Hematopoietic multipotent progenitor cell (in vitro differentiated cells): ENCODE results near the gene ZSCAN22. TPM values are rescaled to one million over a fixed set of nuclear protein-coding genes. Genes with fewer than 3 reads are reported as not detected.
"Not testable (repeated sequence)": the region's sequence is repeated elsewhere in the genome, so short reads cannot be mapped to it uniquely, and the experiment has no call there.

Experiments used
- DNase-seq, 3 donors: peaks; one replicate each; pipeline ENCODE4 v3.0.0-alpha.2; 2011 to 2015; ENCODE audit warnings: low read depth in 2 of 3, low spot score in 2 of 3
- total RNA-seq: library from RNA; depleted of rRNA; stranded (reverse); fragments of >200 nt; gene quantifications from one replicate; pipeline ENCODE4 v1.2.3, GENCODE V29; 2012

The ZSCAN22 gene
- total RNA-seq, 1 donor, result 3.0 TPM

DNA sequence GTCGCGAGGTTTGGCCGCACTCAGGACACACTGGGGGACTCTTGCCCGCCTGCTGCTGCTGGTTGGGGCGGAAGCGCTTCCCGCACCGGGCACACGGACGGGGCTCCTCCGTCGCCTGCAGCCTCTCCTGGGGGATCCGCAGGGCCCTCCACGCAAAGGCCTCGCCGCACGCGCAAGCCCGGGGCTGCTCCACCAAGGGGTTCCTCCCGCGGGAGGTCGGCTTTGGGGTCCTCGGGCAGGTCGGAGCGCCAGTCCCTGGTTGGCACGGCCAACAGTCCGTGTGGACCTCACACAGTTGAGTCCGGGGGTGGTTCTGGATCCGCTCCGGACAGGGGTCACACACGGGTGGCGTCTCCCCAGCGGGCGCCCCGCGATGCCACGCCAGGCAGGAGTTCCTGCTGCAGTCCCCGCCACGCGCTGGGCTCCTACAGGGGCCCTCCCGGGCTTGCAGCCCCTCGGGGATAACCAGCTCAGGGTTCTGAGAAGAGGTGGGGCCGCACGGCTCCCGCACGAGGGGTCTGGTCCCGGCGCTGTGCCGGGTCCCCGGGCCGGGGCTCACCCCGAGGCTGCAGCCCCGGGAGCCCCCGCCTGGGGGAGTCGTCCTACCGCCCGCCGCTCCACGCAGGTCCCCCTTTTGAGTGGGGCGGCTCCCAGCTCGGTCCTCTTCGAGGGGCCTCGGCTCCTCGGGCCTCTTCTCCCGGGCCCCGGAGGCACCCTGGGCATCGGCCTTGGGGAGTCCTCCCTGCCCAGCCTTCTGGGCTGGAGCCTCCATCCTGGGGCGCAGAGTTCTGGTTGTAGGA lies 42.0 kb downstream of the ZSCAN22 start:
- DNase-seq, result no peak

DNA sequence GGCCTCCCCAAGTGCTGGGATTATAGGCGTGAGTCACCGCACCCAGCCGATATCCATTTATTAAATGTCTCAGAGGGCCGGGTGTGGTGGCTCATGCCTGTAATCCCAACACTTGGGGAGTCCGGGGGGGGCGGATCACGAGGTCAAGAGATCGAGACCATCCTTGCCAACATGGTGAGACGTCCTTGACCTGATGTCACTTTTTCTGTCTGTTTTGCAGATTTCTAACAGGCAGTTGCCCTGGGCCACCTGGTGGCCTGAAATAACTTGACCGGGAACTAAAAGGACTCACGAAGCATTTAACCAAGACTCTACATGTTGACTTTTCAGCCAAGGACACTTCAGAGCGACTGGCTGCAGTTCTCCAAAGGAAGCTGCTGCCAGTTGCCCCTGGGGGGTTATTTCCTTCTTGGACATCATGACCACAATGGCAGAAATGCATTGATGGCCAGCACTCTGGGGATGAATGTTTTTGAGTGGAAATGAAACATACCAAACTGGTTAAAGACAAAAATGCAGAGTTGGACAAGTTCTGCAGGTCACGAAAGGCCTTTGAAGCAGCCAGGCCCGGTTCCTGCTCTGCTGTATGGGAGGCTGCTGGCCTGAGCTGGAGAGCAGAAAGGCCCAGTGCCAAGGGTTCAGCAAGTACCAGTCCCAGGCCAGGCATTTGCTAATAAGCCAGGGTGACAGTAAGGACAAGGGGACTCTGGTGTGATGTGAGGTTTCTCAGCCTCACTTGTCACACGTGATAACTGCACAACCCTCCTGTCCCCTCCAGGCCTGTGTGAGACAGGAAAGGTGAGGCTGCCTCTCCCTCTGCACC lies 45.7 kb downstream of the ZSCAN22 start:
- DNase-seq, result no peak

DNA sequence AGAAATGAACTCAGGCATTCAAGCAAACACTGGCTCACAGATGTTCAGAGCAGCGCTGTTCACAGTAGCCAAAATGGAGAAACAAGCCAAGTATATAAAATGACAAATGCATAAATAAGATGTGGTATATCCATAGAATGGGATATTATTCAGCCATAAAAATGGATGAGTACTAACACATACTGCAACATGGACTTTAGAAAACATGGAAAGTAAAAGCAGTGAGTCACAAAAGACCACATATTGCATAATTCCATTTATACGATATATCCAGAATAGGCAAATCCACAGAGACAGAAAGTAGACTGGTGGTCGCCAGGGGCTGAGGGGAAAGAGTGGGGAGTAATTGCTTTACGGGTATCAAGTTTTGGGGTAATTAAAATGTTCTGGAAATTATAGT lies 47.4 kb downstream of the ZSCAN22 start:
- no peak for DNase-seq

DNA sequence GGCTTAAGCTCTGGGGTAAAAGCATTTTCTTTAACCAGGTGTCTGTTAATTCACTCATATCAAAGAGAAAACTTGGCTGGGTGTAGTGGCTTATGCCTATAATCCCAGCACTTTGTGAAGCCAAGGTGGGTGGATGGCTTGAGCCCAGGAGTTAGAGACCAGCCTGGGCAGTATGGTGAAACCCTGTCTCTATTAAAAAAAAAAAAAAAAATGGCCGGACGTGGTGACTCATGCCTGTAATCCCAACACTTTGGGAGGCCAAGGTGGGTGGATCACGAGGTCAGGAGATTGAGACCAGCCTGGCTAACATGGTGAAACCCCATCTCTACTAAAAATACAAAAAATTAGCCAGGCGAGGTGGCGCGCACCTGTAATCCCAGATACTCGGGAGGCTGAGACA lies 49.9 kb downstream of the ZSCAN22 start:
- not testable (repeated sequence) for DNase-seq

DNA sequence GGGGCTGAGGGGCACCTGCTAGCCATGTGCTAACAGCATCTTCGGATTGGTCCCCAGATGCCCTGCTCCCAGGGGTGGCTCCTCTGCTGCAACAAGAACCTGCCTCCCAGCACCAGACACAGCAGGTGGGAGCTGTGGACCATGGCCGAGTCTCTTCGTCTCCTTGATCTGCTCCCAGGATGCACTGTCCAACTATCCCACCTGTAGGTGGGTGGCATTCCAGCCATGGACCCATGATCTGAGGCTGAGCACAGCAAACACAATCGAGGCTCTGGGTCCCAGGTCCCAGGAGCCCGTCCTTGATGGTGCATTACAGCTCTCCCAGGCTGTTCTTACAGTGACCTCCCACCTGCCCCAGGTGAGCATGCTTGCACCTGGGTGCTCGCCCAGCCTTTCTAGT lies 52.5 kb downstream of the ZSCAN22 start:
- DNase-seq, result no peak

DNA sequence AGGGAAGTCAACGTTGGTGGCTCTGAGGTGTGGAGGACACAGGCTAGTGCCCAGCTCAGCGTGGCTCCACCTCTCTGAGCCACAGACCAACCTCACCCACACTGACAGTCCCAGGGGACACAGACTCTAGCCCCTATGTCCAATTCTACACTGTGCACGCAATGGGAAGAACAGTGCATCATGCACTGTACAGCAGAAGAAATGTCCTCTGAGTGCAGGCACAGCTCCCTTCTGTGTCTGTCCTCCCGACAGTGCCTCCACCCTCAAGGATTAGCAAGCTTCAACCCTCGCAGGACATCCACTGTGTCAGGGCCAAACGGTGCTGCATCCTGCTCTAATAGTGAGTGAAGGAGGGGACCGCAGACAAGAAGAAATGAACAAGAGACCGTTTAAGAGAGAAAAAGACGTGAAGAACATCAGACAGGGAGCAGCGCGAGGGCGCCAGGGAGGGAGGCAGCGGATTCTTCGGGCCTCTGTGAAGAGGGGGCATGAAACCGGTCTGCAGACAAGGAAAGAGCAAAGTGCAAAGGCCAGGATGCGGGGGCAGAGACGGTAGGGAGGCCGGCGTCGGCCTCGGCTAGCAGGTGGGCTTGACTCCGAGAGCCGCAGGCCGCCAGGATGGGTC lies 53.4 kb downstream of the ZSCAN22 start:
- no peak for DNase-seq

DNA sequence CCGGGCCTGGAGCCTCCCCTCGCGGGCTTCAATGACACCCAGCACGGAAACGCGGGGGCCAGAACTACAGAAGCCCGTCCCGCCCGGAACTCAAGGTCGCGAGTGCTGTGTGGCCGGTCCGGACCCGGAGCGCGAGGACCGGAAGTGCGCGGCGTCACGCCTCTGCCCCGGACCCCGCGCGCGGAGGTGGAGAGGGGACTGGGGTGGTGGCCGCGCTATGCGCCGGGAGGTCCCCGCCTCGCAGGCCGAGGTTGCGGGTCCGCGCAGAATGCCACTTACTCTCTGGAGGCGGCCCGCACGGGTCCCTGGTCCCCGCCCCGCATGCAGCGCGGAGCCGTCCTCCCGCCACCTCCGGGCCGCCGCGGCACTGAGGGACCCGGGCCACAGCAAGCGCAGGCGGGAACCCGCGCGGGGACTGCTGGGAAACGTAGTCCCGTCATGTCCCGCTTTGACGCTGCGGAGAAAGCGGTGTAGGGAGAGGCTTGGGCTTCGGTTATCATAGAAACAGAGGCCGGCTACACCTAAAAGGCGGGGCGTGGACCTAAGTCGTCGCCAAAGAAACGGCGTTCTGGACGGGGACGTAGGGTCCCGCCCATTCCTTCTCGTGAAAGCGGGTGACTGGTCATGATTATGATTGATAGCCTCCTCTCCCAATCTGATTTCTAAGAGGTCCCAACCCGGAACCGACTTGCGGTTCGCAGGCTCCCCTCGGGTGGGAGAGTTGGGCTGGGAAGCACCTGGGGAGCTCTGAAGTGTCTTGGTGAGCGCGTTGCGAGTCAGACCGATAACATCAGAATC lies 54.1 kb downstream of the ZSCAN22 start, which contains the start of gene ZNF837:
Gene ZNF837 (minus strand): TSS at position 369 of the 798 bp plus-strand sequence. CDS start 11,698 bp downstream, outside the sequence.
- peak; percentile 95 to 100 (median 100) for DNase-seq

DNA sequence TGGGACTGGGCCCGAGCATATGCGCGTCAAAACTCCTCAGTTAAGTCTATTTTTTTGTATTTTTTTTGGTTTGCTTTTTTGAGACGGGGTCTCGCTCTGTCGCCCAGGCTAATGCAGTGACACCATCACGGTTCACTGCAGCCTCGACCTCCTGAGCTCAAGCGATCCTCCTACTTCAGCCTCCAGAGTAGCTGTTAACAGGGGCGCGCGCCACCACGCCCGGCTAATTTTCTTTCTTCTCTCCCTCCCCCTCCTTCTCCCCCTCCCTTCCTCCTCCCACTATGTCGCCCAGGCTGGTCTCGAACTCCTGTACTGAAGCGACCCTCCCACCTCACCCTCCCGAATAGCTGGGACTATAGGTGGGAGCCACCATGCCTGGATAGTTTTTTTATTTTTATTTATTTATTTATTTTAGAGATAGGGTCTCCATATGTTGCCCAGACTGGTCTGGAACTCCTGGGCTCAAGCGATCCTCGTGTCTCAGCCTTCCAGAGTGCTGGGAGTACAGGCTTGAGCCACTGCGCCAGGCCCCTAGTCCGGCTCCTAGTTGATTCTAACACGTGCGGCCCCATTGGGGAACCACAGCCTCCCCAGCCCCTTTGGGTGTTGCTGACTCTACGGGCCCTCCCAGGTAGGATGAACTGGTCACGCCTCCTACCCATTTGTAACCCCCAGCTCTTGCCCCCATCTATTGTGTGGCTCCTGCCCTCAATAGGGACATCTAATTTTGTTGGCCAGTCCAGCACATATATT lies 54.8 kb downstream of the ZSCAN22 start:
- no peak for DNase-seq

DNA sequence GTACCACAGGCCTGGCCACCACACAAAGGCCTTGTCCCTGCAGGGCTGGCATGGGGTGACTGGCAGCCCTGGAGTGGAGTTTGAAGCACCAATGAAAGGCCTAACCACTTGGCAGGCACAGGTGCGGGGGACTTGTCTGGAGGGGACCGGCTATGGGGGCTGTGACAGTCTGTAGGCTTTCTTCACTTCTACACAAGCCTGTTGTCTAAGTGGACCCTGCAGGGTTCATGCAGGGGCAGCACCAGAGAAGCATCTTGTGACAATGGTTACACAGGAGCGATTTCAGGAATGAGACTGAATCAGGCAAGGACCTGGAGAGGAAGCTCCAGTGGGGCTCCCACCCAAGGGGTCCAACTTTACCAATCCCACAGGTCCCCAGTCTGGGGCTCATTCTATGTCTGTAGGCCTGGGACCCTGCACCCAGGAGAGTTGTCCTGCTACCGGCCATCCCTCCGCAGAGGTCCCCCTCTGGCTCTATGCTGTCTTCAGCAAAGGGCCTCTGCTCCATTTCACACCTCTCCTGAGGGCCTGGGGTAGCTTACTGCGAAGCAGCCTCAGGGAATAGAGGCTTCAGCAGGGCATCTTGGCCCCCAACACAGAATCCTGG lies 56.3 kb downstream of the ZSCAN22 start:
- DNase-seq, result no peak

DNA sequence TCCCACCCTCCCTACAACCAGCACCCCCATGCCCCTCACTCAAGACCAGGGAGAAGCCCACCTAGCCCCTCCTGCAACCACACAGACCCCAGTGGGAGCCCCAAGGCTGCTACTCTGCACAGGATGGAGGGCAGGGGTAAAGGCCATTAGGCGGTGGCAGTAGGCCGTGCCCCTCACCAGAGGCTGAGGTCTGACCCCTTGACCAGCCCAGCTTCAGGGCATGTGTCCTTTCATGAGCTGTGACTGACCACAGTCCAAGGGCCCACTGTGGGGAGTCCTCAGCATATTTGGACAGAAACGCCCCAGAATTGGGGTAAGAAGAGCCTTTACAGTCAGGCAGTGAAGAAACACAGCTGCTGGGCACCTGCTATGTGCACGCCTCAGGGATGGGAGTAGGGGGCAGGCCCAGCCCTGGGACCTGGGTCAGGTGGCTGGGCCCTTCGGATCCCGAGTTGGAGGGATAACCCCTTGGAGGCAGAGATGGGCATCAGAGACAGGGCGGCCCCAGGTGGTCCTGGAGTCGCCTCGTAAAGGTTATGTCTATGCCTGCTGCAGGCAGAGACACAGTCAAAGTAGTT lies 58.6 kb downstream of the ZSCAN22 start:
- DNase-seq, result no peak

DNA sequence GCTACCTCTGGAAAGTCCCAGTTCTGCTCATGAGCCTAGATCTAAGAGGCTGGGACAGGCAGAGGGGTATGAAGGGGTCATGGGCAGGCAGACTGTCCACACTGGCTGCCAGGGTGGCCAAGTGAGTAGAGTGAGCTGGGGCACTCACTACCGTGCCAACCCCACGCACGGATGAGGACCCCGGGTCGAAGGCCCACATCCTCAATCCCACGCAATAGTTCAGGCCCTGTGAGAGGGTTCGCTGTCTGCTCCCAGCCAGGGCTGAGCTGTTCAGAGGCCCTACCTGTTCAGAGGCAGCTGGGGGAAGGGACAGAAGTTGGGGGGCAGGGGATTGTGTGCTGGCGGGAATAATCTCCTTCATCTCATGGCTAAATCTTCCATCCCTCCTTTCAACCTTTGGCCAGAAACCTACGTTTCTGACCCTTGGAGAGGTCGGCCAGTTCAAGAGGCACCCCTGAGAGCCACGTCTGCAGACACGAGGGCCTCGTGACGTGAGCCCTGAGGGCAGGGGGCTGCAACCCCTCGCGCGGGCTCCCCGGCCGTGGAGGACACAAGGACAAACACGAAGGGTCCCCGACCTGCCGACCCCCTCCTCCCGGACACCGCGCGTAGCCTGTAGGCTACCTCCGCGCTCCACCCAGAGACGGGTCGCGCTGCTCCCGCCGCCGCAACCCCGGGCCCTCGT lies 59.2 kb downstream of the ZSCAN22 start:
- no peak for DNase-seq

DNA sequence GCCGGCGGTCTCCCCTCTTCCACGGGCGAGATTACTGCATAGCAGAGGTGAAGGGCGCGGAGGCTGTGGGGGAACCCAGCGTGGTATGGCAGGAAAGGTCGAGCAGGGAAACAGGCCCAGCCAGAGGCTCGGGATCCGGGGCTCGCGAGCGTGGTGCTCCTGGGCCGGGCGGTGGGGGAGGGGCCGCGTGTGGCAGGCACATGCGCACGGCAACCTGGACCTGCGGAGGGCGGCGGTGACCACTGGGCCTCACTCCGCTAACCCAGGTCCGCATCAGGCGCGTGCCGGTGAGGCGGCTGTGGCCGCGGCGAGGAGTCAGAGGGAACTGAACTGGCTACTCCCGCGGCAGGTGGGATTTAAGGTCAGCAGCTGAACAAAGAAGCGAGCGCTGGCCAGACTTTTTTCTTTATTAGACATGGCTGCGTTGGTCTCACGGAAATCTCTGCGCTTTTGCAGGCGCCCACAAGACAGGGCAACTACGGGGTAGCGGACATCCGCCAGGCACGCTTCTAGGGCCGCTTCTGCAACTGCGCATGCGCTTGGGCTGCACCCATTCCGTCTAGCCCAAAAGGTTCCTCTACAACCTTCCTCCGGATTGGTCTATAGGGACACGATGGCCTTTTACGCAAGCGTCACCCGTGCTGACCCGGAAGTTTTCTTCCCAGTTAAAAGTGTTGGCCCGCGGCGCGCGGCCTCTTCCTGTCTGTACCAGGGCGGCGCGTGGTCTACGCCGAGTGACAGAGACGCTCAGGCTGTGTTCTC lies 60.0 kb downstream of the ZSCAN22 start, which contains the start of gene RPS5:
Gene RPS5 (plus strand): TSS at position 694 of the 762 bp plus-strand sequence. CDS start 869 bp downstream, outside the sequence.
- DNase-seq, result peak; percentile 93 to 99 (median 98)

DNA sequence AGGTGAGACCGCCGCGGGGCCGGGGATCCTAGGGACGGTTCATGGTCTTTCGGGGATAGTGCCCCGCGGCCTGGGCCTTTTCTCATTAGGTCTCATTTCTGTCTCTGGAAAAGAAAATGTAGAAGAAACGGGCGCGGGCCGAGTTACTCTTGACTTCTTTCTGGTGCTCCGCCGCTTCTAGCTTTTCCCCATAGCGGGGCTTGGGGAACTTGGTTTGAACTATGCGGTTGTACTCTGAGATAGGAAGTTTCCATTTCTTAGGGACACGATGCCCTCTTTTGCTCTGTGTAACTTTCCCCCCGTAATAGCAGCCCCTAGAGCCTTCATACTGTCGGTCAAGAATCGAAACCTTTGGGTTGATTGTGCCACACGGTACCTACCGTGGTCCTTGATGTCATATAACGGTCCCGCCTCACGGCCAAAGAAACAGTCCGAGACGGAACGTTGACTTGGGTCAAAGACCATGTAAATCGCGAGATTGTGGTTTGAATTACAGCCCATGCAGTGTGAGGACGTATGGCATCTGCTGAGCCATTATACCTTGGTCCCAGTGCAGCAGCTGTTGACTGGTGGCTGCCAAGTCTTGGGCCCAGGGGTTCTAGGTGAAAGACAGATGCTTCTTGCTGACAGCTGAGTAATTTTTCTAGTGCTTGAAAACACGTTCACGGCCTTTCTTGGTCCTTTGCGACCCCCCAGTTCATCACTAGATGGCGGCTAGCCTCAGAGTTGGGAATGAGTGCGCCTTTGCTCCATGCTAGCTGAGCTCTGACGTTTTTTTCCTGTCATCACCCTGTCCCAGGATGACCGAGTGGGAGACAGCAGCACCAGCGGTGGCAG lies 60.8 kb downstream of the ZSCAN22 start:
- DNase-seq, result no peak

DNA sequence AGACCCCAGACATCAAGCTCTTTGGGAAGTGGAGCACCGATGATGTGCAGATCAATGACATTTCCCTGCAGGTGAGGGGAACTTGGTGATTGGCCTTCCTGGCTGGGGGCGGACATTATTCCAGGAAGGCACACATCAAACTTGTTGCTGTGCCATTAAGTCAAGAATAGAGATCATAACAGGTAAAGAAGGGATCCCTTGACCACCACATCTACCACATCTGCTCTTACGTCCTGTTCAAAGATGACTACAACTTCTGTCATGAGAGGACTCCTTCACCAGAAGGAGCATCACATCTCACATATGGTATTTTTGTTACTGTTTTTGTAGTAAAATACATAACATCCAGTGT lies 61.4 kb downstream of the ZSCAN22 start:
- DNase-seq, result no peak
